ENCODE measurements around the gene SGSM2. TPM values are rescaled to one million over a fixed set of nuclear protein-coding genes. Genes with fewer than 3 reads are reported as not detected.
A peak's percentile ranks its signal among the peaks of the same experiment; 100 is the strongest.
"Not testable (repeated sequence)": the region's sequence is repeated elsewhere in the genome, so short reads cannot be mapped to it uniquely, and the experiment has no call there.

Gene SGSM2
- total and polyA plus RNA-seq, 2 donors, result 25.3 to 100 TPM

DNA sequence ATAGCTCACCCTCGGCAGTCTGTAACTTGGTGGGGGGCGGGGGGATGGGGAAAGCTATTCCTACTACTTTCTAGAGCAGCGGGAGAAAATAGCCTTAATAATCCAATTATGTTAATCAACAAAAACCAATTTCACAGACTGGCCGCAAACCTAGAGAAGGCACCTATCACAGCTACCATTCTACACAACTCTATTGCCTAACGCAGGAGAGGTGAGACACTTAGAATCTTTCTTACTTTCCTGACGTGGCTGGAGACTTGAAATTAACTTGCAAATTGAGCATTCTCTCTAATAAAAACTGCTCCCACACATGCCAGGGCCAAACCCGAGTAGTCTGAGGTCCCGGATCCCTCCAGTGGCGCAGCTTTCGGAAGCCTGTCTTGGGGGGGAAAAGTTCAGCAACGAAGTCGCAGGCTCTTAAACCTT is 34.5 kb upstream of the SGSM2 start:
- peak in 3 of 9 donors; percentile 3 to 9 (median 5) for DNase-seq (ENCODE audit: low read depth in 6 of 9, low spot score in 9 of 9)
- H3K4me3 ChIP-seq (ENCODE audit: low read length in 2 of 2), result peak overlapping the region; percentile 95 to 98
- H3K27ac ChIP-seq (ENCODE audit: low read depth in 1 of 2, low read length in 1 of 2), result peak overlapping the region; percentile 81 to 93
- WGBS, result 6% methylated on average over 12 of the region's 12 CpGs
- H3K36me3 ChIP-seq (ENCODE audit: control insufficient read depth in 2 of 2, insufficient read depth in 2 of 2, low read length in 1 of 2), result peaks cover 18 to 23% of the 10 kb centered on the region in 2 donors
- no peaks in the 10 kb centered on the region for H3K9me3 ChIP-seq (ENCODE audit: control insufficient read depth in 2 of 2, insufficient read depth in 1 of 2, low read length in 1 of 2)
- no peaks in the 10 kb centered on the region for H3K27me3 ChIP-seq (ENCODE audit: control insufficient read depth in 2 of 2, insufficient read depth in 1 of 2, low read length in 1 of 2)
- peaks cover 10 to 16% of the 10 kb centered on the region in 2 donors for H3K4me1 ChIP-seq (ENCODE audit: control insufficient read depth in 2 of 2, insufficient read depth in 2 of 2, low read length in 2 of 2)

- Histone ChIP-seq H3K27ac (ENCODE audit: low read depth in 1 of 2, low read length in 1 of 2) (peak within 1 kb of the TSS; percentile 81 to 93), H3K36me3 (ENCODE audit: control insufficient read depth in 2 of 2, insufficient read depth in 2 of 2, low read length in 1 of 2) (peaks cover 18 to 21% of the 10 kb centered on the region in 2 donors), H3K4me3 (ENCODE audit: low read length in 2 of 2) (peak within 1 kb of the TSS; percentile 95 to 98), H3K4me1 (ENCODE audit: control insufficient read depth in 2 of 2, insufficient read depth in 2 of 2, low read length in 2 of 2) (peaks cover 10 to 16% of the 10 kb centered on the region in 2 donors), H3K9me3 (ENCODE audit: control insufficient read depth in 2 of 2, insufficient read depth in 1 of 2, low read length in 1 of 2) (no peaks in the 10 kb centered on the region), H3K27me3 (ENCODE audit: control insufficient read depth in 2 of 2, insufficient read depth in 1 of 2, low read length in 1 of 2) (no peaks in the 10 kb centered on the region)
- DNase-seq (ENCODE audit: low read depth in 6 of 9, low spot score in 9 of 9), result peak; percentile 56 to 97 (median 90)
- under 1% methylated on average over 108 of the region's 108 CpGs for WGBS
Observed at GRCh38 chr17:2303204-2304188, 33.8 kb upstream of the SGSM2 start, which contains the start of the genes SMG6 and SRR. Gene SMG6 (minus strand): TSS chr17:2303785. CDS start chr17:2303720, 65 bp downstream. Gene SRR (plus strand): TSS chr17:2303950. CDS start chr17:2315561, 11,611 bp downstream.

DNA sequence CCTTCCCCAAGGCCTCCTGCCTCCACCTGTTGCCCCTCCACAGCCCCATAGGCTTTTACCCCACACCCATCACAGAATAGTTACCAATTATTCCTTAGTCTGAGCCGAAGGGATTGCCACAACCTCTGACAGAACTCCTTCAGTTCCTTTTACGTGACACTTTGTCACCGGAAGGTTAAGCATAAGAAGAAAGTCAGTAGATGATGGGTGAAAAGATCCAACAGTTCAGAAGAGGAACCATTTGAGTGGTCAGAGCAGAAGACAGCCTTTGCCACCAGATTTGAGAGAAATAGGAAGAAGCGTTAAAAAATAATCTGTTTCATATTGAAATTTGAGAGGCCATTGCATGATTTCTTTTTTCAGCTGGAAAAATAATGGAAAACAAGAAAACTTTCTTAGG is 32.4 kb upstream of the SGSM2 start:
- no peak overlapping the region for H3K27ac ChIP-seq (ENCODE audit: low read depth in 1 of 2, low read length in 1 of 2)
- peaks cover 6 to 7% of the 10 kb centered on the region in 2 donors for H3K36me3 ChIP-seq (ENCODE audit: control insufficient read depth in 2 of 2, insufficient read depth in 2 of 2, low read length in 1 of 2)
- H3K4me3 ChIP-seq (ENCODE audit: low read length in 2 of 2), result no peak overlapping the region
- WGBS, result 96% methylated on average over 4 of the region's 4 CpGs
- no peaks in the 10 kb centered on the region for H3K9me3 ChIP-seq (ENCODE audit: control insufficient read depth in 2 of 2, insufficient read depth in 1 of 2, low read length in 1 of 2)
- no peaks in the 10 kb centered on the region for H3K27me3 ChIP-seq (ENCODE audit: control insufficient read depth in 2 of 2, insufficient read depth in 1 of 2, low read length in 1 of 2)
- no peak for DNase-seq (ENCODE audit: low read depth in 6 of 9, low spot score in 9 of 9)
- peaks cover 10 to 16% of the 10 kb centered on the region in 2 donors for H3K4me1 ChIP-seq (ENCODE audit: control insufficient read depth in 2 of 2, insufficient read depth in 2 of 2, low read length in 2 of 2)

DNA sequence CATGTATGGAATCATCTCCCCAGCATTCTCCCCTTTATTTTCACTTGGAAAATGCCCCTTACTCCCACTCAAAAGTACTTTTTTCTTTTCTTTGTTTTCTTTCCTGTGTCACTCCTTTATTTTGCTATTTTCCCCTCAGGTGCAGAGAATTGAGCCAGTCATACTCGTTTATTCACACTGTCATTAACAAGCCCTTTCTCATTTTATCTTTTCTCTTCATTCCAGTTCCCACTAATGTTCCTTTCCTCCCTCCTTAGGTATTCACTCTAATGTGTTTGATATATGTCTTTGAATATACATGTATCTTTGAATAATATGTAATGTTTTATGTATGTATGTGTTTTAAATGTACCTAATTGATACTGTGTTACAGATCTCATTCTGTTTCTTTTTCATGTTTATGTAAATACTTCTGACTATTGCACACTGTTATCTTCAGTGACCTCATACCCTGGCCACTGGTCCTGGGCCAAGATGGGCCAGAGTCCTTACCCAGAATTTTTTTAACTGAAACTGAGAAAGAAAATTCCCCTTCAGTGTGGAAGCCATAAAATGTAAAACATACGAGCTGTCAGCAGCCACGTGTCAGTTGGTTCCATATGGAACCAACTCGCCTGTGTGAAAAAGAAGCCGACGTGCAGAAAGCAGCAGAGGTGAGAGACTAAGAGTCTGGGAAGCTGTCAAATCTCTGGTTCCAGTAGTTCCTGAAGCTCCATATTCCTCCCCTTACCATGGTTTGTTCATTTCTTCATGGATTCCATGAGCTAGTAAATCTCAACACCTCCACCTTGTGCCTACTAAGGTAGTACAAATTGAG is 27.8 kb upstream of the SGSM2 start:
- Histone ChIP-seq H3K36me3 (ENCODE audit: control insufficient read depth in 2 of 2, insufficient read depth in 2 of 2, low read length in 1 of 2) (no peaks in the 10 kb centered on the region), H3K9me3 (ENCODE audit: control insufficient read depth in 2 of 2, insufficient read depth in 1 of 2, low read length in 1 of 2) (no peaks in the 10 kb centered on the region), H3K27me3 (ENCODE audit: control insufficient read depth in 2 of 2, insufficient read depth in 1 of 2, low read length in 1 of 2) (no peaks in the 10 kb centered on the region), H3K27ac (ENCODE audit: low read depth in 1 of 2, low read length in 1 of 2) (no peak overlapping the region), H3K4me1 (ENCODE audit: control insufficient read depth in 2 of 2, insufficient read depth in 2 of 2, low read length in 2 of 2) (peaks cover 0 to under 1% of the 10 kb centered on the region in 2 donors), H3K4me3 (ENCODE audit: low read length in 2 of 2) (no peak overlapping the region)
- WGBS, result 93% methylated on average over 6 of the region's 6 CpGs
- DNase-seq (ENCODE audit: low read depth in 6 of 9, low spot score in 9 of 9), result peak in 1 of 9 donors; percentile 2

DNA sequence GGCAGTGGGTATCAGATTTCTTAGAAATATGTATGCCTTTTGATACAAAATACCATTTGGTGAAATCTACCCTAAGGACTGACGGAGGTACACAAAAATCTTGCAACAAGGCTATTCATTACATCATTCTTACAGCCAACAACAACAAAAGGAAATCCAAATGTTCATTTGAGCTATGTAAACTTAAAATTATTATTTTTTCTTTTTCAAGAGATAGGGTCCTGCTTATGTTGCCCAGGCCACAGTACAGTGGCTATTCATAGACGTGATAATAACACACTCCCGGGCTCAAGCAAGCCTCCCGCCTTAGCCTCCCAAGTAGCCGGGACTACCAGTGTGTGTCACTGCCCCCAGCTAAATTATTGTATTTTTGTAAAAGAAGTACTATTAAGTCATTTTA is 24.6 kb upstream of the SGSM2 start:
- H3K27ac ChIP-seq (ENCODE audit: low read depth in 1 of 2, low read length in 1 of 2), result no peak overlapping the region
- no peaks in the 10 kb centered on the region for H3K9me3 ChIP-seq (ENCODE audit: control insufficient read depth in 2 of 2, insufficient read depth in 1 of 2, low read length in 1 of 2)
- WGBS, result 95% methylated on average over 5 of the region's 5 CpGs
- no peaks in the 10 kb centered on the region for H3K4me1 ChIP-seq (ENCODE audit: control insufficient read depth in 2 of 2, insufficient read depth in 2 of 2, low read length in 2 of 2)
- DNase-seq (ENCODE audit: low read depth in 6 of 9, low spot score in 9 of 9), result no peak
- H3K4me3 ChIP-seq (ENCODE audit: low read length in 2 of 2), result no peak overlapping the region
- H3K27me3 ChIP-seq (ENCODE audit: control insufficient read depth in 2 of 2, insufficient read depth in 1 of 2, low read length in 1 of 2), result no peaks in the 10 kb centered on the region
- no peaks in the 10 kb centered on the region for H3K36me3 ChIP-seq (ENCODE audit: control insufficient read depth in 2 of 2, insufficient read depth in 2 of 2, low read length in 1 of 2)

- H3K27ac ChIP-seq (ENCODE audit: low read depth in 1 of 2, low read length in 1 of 2); H3K4me1 ChIP-seq (ENCODE audit: control insufficient read depth in 2 of 2, insufficient read depth in 2 of 2, low read length in 2 of 2); H3K4me3 ChIP-seq (ENCODE audit: low read length in 2 of 2); DNase-seq (ENCODE audit: low read depth in 6 of 9, low spot score in 9 of 9); H3K9me3 ChIP-seq (ENCODE audit: control insufficient read depth in 2 of 2, insufficient read depth in 1 of 2, low read length in 1 of 2); H3K27me3 ChIP-seq (ENCODE audit: control insufficient read depth in 2 of 2, insufficient read depth in 1 of 2, low read length in 1 of 2): not testable (repeated sequence)
- H3K36me3 ChIP-seq (ENCODE audit: control insufficient read depth in 2 of 2, insufficient read depth in 2 of 2, low read length in 1 of 2), result peaks cover 7 to 10% of the 10 kb centered on the region in 2 donors
- WGBS, result 98% methylated on average over 7 of the region's 7 CpGs
Observed at GRCh38 chr17:2316916-2317205, 20.4 kb upstream of the SGSM2 start.

- Histone ChIP-seq H3K27ac (ENCODE audit: low read depth in 1 of 2, low read length in 1 of 2) (no peak overlapping the region), H3K27me3 (ENCODE audit: control insufficient read depth in 2 of 2, insufficient read depth in 1 of 2, low read length in 1 of 2) (no peaks in the 10 kb centered on the region), H3K9me3 (ENCODE audit: control insufficient read depth in 2 of 2, insufficient read depth in 1 of 2, low read length in 1 of 2) (no peaks in the 10 kb centered on the region), H3K4me1 (ENCODE audit: control insufficient read depth in 2 of 2, insufficient read depth in 2 of 2, low read length in 2 of 2) (no peaks in the 10 kb centered on the region), H3K4me3 (ENCODE audit: low read length in 2 of 2) (no peak overlapping the region), H3K36me3 (ENCODE audit: control insufficient read depth in 2 of 2, insufficient read depth in 2 of 2, low read length in 1 of 2) (peaks cover 13 to 17% of the 10 kb centered on the region in 2 donors)
- no peak for DNase-seq (ENCODE audit: low read depth in 6 of 9, low spot score in 9 of 9)
- WGBS, result 98% methylated on average over 3 of the region's 3 CpGs
Observed at GRCh38 chr17:2317796-2318195, 19.5 kb upstream of the SGSM2 start.

GRCh38 chr17:2319051-2319450 is 18.2 kb upstream of the SGSM2 start:
- Histone ChIP-seq H3K36me3 (ENCODE audit: control insufficient read depth in 2 of 2, insufficient read depth in 2 of 2, low read length in 1 of 2) (peaks cover 20 to 29% of the 10 kb centered on the region in 2 donors), H3K4me1 (ENCODE audit: control insufficient read depth in 2 of 2, insufficient read depth in 2 of 2, low read length in 2 of 2) (no peaks in the 10 kb centered on the region), H3K4me3 (ENCODE audit: low read length in 2 of 2) (no peak overlapping the region), H3K27me3 (ENCODE audit: control insufficient read depth in 2 of 2, insufficient read depth in 1 of 2, low read length in 1 of 2) (no peaks in the 10 kb centered on the region), H3K9me3 (ENCODE audit: control insufficient read depth in 2 of 2, insufficient read depth in 1 of 2, low read length in 1 of 2) (no peaks in the 10 kb centered on the region), H3K27ac (ENCODE audit: low read depth in 1 of 2, low read length in 1 of 2) (no peak overlapping the region)
- DNase-seq (ENCODE audit: low read depth in 6 of 9, low spot score in 9 of 9), result no peak

GRCh38 chr17:2321399-2321798 is 15.9 kb upstream of the SGSM2 start:
- whole genome bisulfite sequencing, result 100% methylated on average over 1 of the region's 1 CpG
- no peak for DNase-seq (ENCODE audit: low read depth in 6 of 9, low spot score in 9 of 9)

More at GRCh38 chr17:2321399-2321798, 15.9 kb upstream of the SGSM2 start:
- no peak overlapping the region for H3K4me3 ChIP-seq (ENCODE audit: low read length in 2 of 2)
- H3K4me1 ChIP-seq (ENCODE audit: control insufficient read depth in 2 of 2, insufficient read depth in 2 of 2, low read length in 2 of 2), result no peaks in the 10 kb centered on the region
- no peaks in the 10 kb centered on the region for H3K27me3 ChIP-seq (ENCODE audit: control insufficient read depth in 2 of 2, insufficient read depth in 1 of 2, low read length in 1 of 2)
- no peaks in the 10 kb centered on the region for H3K9me3 ChIP-seq (ENCODE audit: control insufficient read depth in 2 of 2, insufficient read depth in 1 of 2, low read length in 1 of 2)
- no peak overlapping the region for H3K27ac ChIP-seq (ENCODE audit: low read depth in 1 of 2, low read length in 1 of 2)
- peaks cover 26 to 51% of the 10 kb centered on the region in 2 donors for H3K36me3 ChIP-seq (ENCODE audit: control insufficient read depth in 2 of 2, insufficient read depth in 2 of 2, low read length in 1 of 2)
